Activated T-helper 2 cell treated with anti-CD3 and anti-CD28 coated beads, Interferon-gamma antibody, Interleukin-2, Interleukin-4, amounts not matched to agents 10 μg/mL and 5 μg/mL and 100 μg/mL, durations not matched to agents 14 hours and 24 hours and 36 hours (primary cell): ENCODE results near the gene RNF213. TPM values are rescaled to one million over a fixed set of nuclear protein-coding genes. Genes with fewer than 3 reads are reported as not detected.
"Not testable (repeated sequence)": the region's sequence is repeated elsewhere in the genome, so short reads cannot be mapped to it uniquely, and the experiment has no call there.

Experiments
- DNase-seq: peaks from one replicate; pipeline ENCODE4 v3.0.0; 2021; ENCODE audit warnings: low spot score
- H3K27ac Mint-ChIP-seq: one replicate; pipeline ENCODE4 v1.8.0; 2021; ENCODE audit warnings: mixed read lengths
- H3K27me3 Mint-ChIP-seq: one replicate; pipeline ENCODE4 v1.8.0; 2021; ENCODE audit warnings: low read depth, mixed read lengths
- H3K36me3 Mint-ChIP-seq: one replicate; pipeline ENCODE4 v1.8.0; 2021; ENCODE audit warnings: low read depth, mixed read lengths
- H3K4me1 Mint-ChIP-seq: one replicate; pipeline ENCODE4 v1.8.0; 2021; ENCODE audit warnings: low read depth, mixed read lengths
- H3K4me3 Mint-ChIP-seq: one replicate; pipeline ENCODE4 v1.8.0; 2021; ENCODE audit warnings: low read depth, mild to moderate bottlenecking, moderate library complexity, mixed read lengths
- H3K9me3 Mint-ChIP-seq: one replicate; pipeline ENCODE4 v1.8.0; 2021; ENCODE audit warnings: mixed read lengths
- intact Hi-C: fragments of 100-400 bp; cut with micrococcal nuclease; formaldehyde crosslinking; loops from one replicate; pipeline ENCODE4 v1.15.1; 2023
- total RNA-seq: library from RNA; stranded (reverse); gene quantifications from 2 replicates; pipeline ENCODE4 v1.2.3, GENCODE V29; 2022

RNF213 gene
- total RNA-seq, 1 donor from 2014 or later: 297 TPM

DNA sequence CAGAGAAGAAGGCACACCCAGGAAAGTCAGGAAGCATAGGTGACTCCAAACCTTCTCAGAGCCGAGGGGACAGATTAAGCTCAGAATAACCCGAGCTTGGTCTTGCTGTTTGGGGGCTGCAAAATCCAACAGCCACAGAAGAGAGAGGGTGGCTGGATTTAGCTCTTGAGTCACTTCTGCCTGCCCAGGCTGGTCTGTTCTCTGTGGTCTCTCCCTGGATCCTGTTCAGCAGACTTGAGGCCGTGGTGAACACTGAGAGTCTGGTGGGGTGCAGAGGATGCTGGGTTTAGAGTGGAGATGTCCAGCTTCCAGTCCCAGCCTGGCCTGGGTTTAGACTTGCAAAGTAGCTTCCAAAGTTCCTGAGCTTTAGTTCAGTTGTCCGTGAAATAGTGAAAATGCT, 31.6 kb upstream of the RNF213 start:
- H3K4me3 Mint-ChIP-seq: no peak overlapping the region
- no peak overlapping the region for H3K27ac Mint-ChIP-seq
- H3K9me3 Mint-ChIP-seq: peaks cover 21% of the 10 kb centered on the region
- peaks cover 6% of the 10 kb centered on the region for H3K4me1 Mint-ChIP-seq
- no peaks in the 10 kb centered on the region for H3K27me3 Mint-ChIP-seq
- H3K36me3 Mint-ChIP-seq: peaks cover 18% of the 10 kb centered on the region
- intact Hi-C loops: no loop called here
- DNase-seq: no peak

- H3K4me3 Mint-ChIP-seq: no peak overlapping the region
Measured at GRCh38 chr17:80232438-80232837, 28.2 kb upstream of the RNF213 start.

GRCh38 chr17:80233202-80233601, 27.4 kb upstream of the RNF213 start:
- Mint-ChIP-seq H3K4me3 (no peak overlapping the region), H3K27ac (no peak overlapping the region), H3K9me3 (peaks cover 27% of the 10 kb centered on the region), H3K27me3 (no peaks in the 10 kb centered on the region), H3K4me1 (no peaks in the 10 kb centered on the region), H3K36me3 (peaks cover 24% of the 10 kb centered on the region)
- intact Hi-C loops: no loop called here
- DNase-seq: no peak

More at GRCh38 chr17:80232438-80232837, 28.2 kb upstream of the RNF213 start:
- H3K4me1 Mint-ChIP-seq: no peaks in the 10 kb centered on the region
- peaks cover 27% of the 10 kb centered on the region for H3K9me3 Mint-ChIP-seq
- intact Hi-C loops: no loop called here
- H3K27me3 Mint-ChIP-seq: no peaks in the 10 kb centered on the region
- H3K27ac Mint-ChIP-seq: no peak overlapping the region
- peaks cover 24% of the 10 kb centered on the region for H3K36me3 Mint-ChIP-seq
- DNase-seq: no peak

GRCh38 chr17:80236911-80237310, 23.7 kb upstream of the RNF213 start:
- Mint-ChIP-seq H3K27ac (no peak overlapping the region), H3K36me3 (peaks cover 19% of the 10 kb centered on the region), H3K4me1 (no peaks in the 10 kb centered on the region), H3K4me3 (no peak overlapping the region), H3K9me3 (peaks cover 20% of the 10 kb centered on the region), H3K27me3 (no peaks in the 10 kb centered on the region)
- intact Hi-C loops: no loop called here
- DNase-seq: no peak

- Mint-ChIP-seq H3K27me3 (no peaks in the 10 kb centered on the region), H3K9me3 (peaks cover 16% of the 10 kb centered on the region), H3K4me1 (no peaks in the 10 kb centered on the region), H3K4me3 (no peak overlapping the region), H3K27ac (no peak overlapping the region), H3K36me3 (peaks cover 15% of the 10 kb centered on the region)
- DNase-seq: no peak
- intact Hi-C loops: no loop called here
Measured at GRCh38 chr17:80237386-80237785, 23.3 kb upstream of the RNF213 start.

- DNase-seq: no peak
- H3K4me1 Mint-ChIP-seq: no peaks in the 10 kb centered on the region
- no peak overlapping the region for H3K27ac Mint-ChIP-seq
- H3K27me3 Mint-ChIP-seq: no peaks in the 10 kb centered on the region
- intact Hi-C loops: no loop called here
- H3K9me3 Mint-ChIP-seq: no peaks in the 10 kb centered on the region
- no peak overlapping the region for H3K4me3 Mint-ChIP-seq
- H3K36me3 Mint-ChIP-seq: no peaks in the 10 kb centered on the region
Measured at GRCh38 chr17:80242505-80242904, 18.1 kb upstream of the RNF213 start.

DNA sequence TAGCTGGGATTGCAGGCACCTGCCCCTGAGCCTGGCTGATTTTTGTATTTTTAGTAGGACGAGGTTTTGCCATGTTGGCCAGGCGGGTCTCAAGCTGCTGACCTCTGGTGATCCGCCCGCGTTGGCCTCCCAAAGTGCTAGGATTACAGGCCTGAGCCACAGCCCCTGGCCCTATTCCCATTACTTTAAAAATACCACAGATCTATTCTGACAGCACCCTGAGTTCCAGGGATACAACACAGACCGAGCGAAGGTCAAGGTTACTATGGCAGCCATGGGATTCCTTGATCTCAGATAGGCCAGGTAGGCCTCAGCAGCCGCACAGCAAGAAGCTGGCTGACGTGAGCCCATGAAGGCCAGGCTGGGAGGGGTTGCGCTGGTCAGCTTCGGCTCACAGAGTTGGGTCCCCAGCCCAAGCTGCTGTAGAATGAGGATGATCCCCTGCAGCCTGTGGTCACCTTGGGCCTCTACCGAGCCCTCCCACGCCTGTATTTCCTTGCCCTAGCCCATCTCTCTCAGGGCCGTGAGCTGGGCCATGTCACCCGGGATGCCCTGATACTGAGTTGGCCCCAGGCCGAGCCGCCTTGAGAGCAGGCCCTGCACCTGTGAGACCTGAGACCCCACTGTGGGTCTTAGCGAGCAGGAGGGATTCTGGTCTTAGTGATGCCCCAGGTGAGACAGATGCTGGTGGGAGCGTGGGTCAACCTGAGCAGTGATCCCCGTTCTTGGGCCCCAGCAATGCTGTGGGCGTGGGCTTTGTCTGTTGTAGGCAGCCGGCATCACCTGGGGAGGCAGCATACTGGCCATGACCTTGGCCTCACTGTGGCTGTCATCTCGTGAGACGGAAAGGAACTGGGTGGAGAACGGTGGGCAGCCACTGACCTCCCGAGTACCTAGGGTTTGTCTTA, 16.9 kb upstream of the RNF213 start:
- no peak overlapping the region for H3K27ac Mint-ChIP-seq
- no peaks in the 10 kb centered on the region for H3K4me1 Mint-ChIP-seq
- no peaks in the 10 kb centered on the region for H3K27me3 Mint-ChIP-seq
- intact Hi-C loops: no loop called here
- no peak overlapping the region for H3K4me3 Mint-ChIP-seq
- no peak for DNase-seq
- no peaks in the 10 kb centered on the region for H3K9me3 Mint-ChIP-seq
- no peaks in the 10 kb centered on the region for H3K36me3 Mint-ChIP-seq

DNA sequence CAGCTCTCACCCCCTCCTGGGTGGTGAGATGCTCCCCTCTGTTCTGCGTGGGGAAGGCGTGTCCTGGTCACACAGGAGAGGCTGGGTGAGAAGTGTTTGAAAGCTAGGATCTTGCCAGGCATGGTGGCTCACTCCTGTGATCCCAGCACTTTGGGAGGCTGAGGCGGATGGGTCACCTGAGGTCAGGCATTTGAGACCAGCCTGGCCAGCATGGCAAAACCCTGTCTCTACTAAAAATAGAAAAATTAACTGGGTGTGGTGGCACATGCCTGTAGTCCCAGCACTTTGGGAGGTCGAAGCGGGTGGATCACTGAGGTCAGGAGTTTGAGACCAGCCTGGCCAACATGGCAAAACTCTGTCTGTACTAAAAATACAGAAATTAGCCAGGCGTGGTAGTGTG, 16.2 kb upstream of the RNF213 start:
- H3K9me3 Mint-ChIP-seq, intact Hi-C loops, H3K27me3 Mint-ChIP-seq, H3K36me3 Mint-ChIP-seq, H3K27ac Mint-ChIP-seq, H3K4me1 Mint-ChIP-seq, H3K4me3 Mint-ChIP-seq, DNase-seq: not testable (repeated sequence)

- H3K27ac Mint-ChIP-seq: no peak overlapping the region
- no peaks in the 10 kb centered on the region for H3K36me3 Mint-ChIP-seq
- intact Hi-C loops: no loop called here
- no peaks in the 10 kb centered on the region for H3K4me1 Mint-ChIP-seq
- no peak for DNase-seq
- H3K4me3 Mint-ChIP-seq: no peak overlapping the region
- no peaks in the 10 kb centered on the region for H3K27me3 Mint-ChIP-seq
- H3K9me3 Mint-ChIP-seq: no peaks in the 10 kb centered on the region
Measured at GRCh38 chr17:80244871-80245509, 15.7 kb upstream of the RNF213 start.

- no peaks in the 10 kb centered on the region for H3K36me3 Mint-ChIP-seq
Measured at GRCh38 chr17:80245566-80246265, 14.9 kb upstream of the RNF213 start.

GRCh38 chr17:80246266-80246681, 14.4 kb upstream of the RNF213 start:
- intact Hi-C loops: no loop called here
- Mint-ChIP-seq H3K4me1 (no peaks in the 10 kb centered on the region), H3K4me3 (no peak overlapping the region), H3K27ac (no peak overlapping the region), H3K27me3 (no peaks in the 10 kb centered on the region), H3K36me3 (no peaks in the 10 kb centered on the region), H3K9me3 (no peaks in the 10 kb centered on the region)
- no peak for DNase-seq

More at GRCh38 chr17:80245566-80246265, 14.9 kb upstream of the RNF213 start:
- H3K27ac Mint-ChIP-seq: no peak overlapping the region
- no peaks in the 10 kb centered on the region for H3K4me1 Mint-ChIP-seq
- no peak for DNase-seq
- H3K9me3 Mint-ChIP-seq: no peaks in the 10 kb centered on the region
- H3K27me3 Mint-ChIP-seq: no peaks in the 10 kb centered on the region
- intact Hi-C loops: no loop called here
- H3K4me3 Mint-ChIP-seq: no peak overlapping the region

DNA sequence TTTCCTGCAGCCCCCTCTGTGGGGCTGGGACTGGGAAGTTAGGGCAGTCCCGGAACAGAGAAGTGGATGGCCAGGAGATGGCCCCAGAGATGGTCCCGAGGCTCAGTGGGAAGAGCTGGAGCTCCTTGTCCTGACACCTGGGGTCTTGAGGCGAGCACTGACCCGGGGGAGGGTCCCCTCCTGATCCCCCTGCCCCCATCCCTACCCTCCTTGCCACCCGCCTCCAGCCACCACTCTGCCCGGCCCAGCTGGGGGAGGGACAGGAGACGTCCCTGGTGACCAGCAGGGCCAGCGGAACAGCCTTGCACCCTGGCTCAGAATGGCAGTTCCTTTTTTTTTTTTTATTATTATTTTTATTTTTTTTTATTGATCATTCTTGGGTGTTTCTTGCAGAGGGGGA, 13.9 kb upstream of the RNF213 start:
- Mint-ChIP-seq H3K36me3 (no peaks in the 10 kb centered on the region), H3K27ac (no peak overlapping the region), H3K4me3 (no peak overlapping the region), H3K4me1 (peaks cover under 1% of the 10 kb centered on the region), H3K9me3 (no peaks in the 10 kb centered on the region), H3K27me3 (no peaks in the 10 kb centered on the region)
- intact Hi-C loops: no loop called here
- DNase-seq: no peak

DNA sequence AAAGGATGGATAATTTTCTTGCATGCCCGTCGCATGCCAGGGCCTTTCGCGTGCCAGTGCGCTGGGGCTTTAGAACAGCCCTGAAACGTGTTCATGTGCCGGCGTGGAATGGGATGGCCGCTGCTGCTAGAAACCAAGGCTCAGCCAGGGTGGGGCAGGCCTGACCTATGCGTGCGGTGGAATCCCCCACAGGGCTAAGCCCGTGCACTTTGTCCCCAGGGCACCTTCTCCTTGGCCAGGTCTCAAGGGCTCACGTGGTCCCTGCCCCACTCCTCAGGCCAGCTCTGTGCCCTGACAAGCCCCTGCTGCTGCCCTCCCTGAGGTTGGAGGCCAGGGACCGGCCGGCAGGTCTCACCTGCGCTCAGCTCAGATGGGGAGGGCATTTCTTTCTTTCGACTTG, 13.1 kb upstream of the RNF213 start:
- H3K9me3 Mint-ChIP-seq: no peaks in the 10 kb centered on the region
- DNase-seq: no peak
- H3K27me3 Mint-ChIP-seq: no peaks in the 10 kb centered on the region
- no peaks in the 10 kb centered on the region for H3K36me3 Mint-ChIP-seq
- H3K4me1 Mint-ChIP-seq: peaks cover 6% of the 10 kb centered on the region
- intact Hi-C loops: no loop called here
- no peak overlapping the region for H3K27ac Mint-ChIP-seq
- H3K4me3 Mint-ChIP-seq: no peak overlapping the region
